Measurements from ENCODE around the gene SPRED3. TPM values are rescaled to one million over a fixed set of nuclear protein-coding genes. Genes with fewer than 3 reads are reported as not detected.

Gene SPRED3
- total RNA-seq, 4 donors from 2014 or later: 0.14 to 3.0 (median 0.48) TPM; not detected in 1

GRCh38 chr19:38351865-38352395, 36.6 kb upstream of the SPRED3 start:
- 69% methylated on average over 9 of the region's 9 CpGs; no CpG with 5 or more reads in 1 of the 2 donors for WGBS, 2 donors (ENCODE audit: low coverage in 1 of 2)
- peak; percentile 8 for TF ChIP-seq POLR2A (IDR thresholded peaks at IDR 0.05)
- no peak for TF ChIP-seq POLR2AphosphoS5 (IDR thresholded peaks at IDR 0.05)
- in situ Hi-C loops (cut with MboI; ENCODE audit: low pct_ligation_motif_present in 1 of 4, low pct_unique_long_range_greater_than_20kb in 1 of 4, low sequenced_read_pairs in 3 of 4): no loop called here

GRCh38 chr19:38352611-38353010, 35.9 kb upstream of the SPRED3 start:
- Histone ChIP-seq H3K27ac (no peak overlapping the region), H3K4me1 (no peaks in the 10 kb centered on the region), H3K36me3 (no peaks in the 10 kb centered on the region), H3K27me3 (peaks cover 27% of the 10 kb centered on the region), H3K4me3 (no peak overlapping the region), H3K9me3 (no peaks in the 10 kb centered on the region)
- 72 to 76% methylated on average over 4 to 8 of the region's 8 CpGs for WGBS, 2 donors (ENCODE audit: low coverage in 1 of 2)
- no peak for DNase-seq
- intact Hi-C loops (cut with DNase I; ENCODE audit: low total_unique reads) (no loop called here), in situ Hi-C loops (cut with MboI; ENCODE audit: low pct_ligation_motif_present in 1 of 4, low pct_unique_long_range_greater_than_20kb in 1 of 4, low sequenced_read_pairs in 3 of 4) (no loop called here)
- no peak for TF ChIP-seq POLR2AphosphoS5 (IDR thresholded peaks at IDR 0.05)
- no peak for TF ChIP-seq EP300 (IDR thresholded peaks at IDR 0.05; ENCODE audit: low read depth)
- no peak for TF ChIP-seq CTCF (IDR thresholded peaks at IDR 0.05)
- no peak for TF ChIP-seq POLR2A (IDR thresholded peaks at IDR 0.05)

More at GRCh38 chr19:38351865-38352395, 36.6 kb upstream of the SPRED3 start:
- Histone ChIP-seq H3K9me3 (no peaks in the 10 kb centered on the region), H3K36me3 (no peaks in the 10 kb centered on the region), H3K27ac (no peak overlapping the region), H3K4me3 (no peak overlapping the region), H3K4me1 (no peaks in the 10 kb centered on the region), H3K27me3 (peaks cover 21% of the 10 kb centered on the region)
- intact Hi-C loops (cut with DNase I; ENCODE audit: low total_unique reads): no loop called here
- DNase-seq: no peak

- no peak overlapping the region for H3K27ac ChIP-seq
- no peak overlapping the region for H3K4me3 ChIP-seq
- peaks cover 62% of the 10 kb centered on the region for H3K27me3 ChIP-seq
- intact Hi-C loops (cut with DNase I; ENCODE audit: low total_unique reads) (no loop called here), in situ Hi-C loops (cut with MboI; ENCODE audit: low pct_ligation_motif_present in 1 of 4, low pct_unique_long_range_greater_than_20kb in 1 of 4, low sequenced_read_pairs in 3 of 4) (no loop called here)
- no peaks in the 10 kb centered on the region for H3K36me3 ChIP-seq
- DNase-seq: no peak
- TF ChIP-seq POLR2AphosphoS5 (IDR thresholded peaks at IDR 0.05) (no peak), CTCF (IDR thresholded peaks at IDR 0.05) (no peak), POLR2A (IDR thresholded peaks at IDR 0.05) (peak; percentile 7), EP300 (IDR thresholded peaks at IDR 0.05; ENCODE audit: low read depth) (no peak)
- peaks cover 0 to under 1% (median 0%) of the 10 kb centered on the region in 4 donors for H3K4me1 ChIP-seq
- H3K9me3 ChIP-seq: no peaks in the 10 kb centered on the region
- WGBS, 2 donors (ENCODE audit: low coverage in 1 of 2): 75 to 100% methylated on average over 1 to 16 of the region's 16 CpGs
Observed at GRCh38 chr19:38355728-38356725, 32.5 kb upstream of the SPRED3 start.

GRCh38 chr19:38358071-38358470, 30.4 kb upstream of the SPRED3 start:
- DNase-seq: no peak
- Histone ChIP-seq H3K4me3 (no peak overlapping the region), H3K9me3 (no peaks in the 10 kb centered on the region), H3K4me1 (peaks cover 5 to 19% (median 17%) of the 10 kb centered on the region in 4 donors), H3K27ac (no peak overlapping the region), H3K27me3 (peaks cover 63% of the 10 kb centered on the region), H3K36me3 (no peaks in the 10 kb centered on the region)
- WGBS, 2 donors (ENCODE audit: low coverage in 1 of 2): 32 to 57% methylated on average over 2 to 5 of the region's 5 CpGs
- TF ChIP-seq CTCF (IDR thresholded peaks at IDR 0.05) (no peak), EP300 (IDR thresholded peaks at IDR 0.05; ENCODE audit: low read depth) (no peak), POLR2A (IDR thresholded peaks at IDR 0.05) (no peak), POLR2AphosphoS5 (IDR thresholded peaks at IDR 0.05) (no peak)
- in situ Hi-C loops (cut with MboI; ENCODE audit: low pct_ligation_motif_present in 1 of 4, low pct_unique_long_range_greater_than_20kb in 1 of 4, low sequenced_read_pairs in 3 of 4): no loop called here
- intact Hi-C loops (cut with DNase I; ENCODE audit: low total_unique reads): no loop called here

Measured in transverse colon (tissue), 4 donors.